Activated CD8-positive, alpha-beta memory T cell treated with anti-CD3 and anti-CD28 coated beads for 1 hour (primary cell): ENCODE data around the gene ABCA2.

Experiments
- DNase-seq, 2 donors: peaks; one replicate each; pipeline ENCODE4 v3.0.0-alpha.2; 2020; ENCODE audit warnings: low read depth in 1 of 2; ENCODE audit errors: extremely low read depth in 1 of 2

The ABCA2 gene

GRCh38 chr9:136968333-136969127 lies 59.5 kb downstream of the ABCA2 start:
- DNase-seq, result no peak

- DNase-seq, result no peak
These were observed 62.1 kb downstream of the ABCA2 start for GRCh38 chr9:136965771-136966484.

GRCh38 chr9:136964833-136965422 lies 63.1 kb downstream of the ABCA2 start:
- DNase-seq, result no peak

GRCh38 chr9:136964171-136964689 lies 63.8 kb downstream of the ABCA2 start:
- no peak for DNase-seq

- DNase-seq, result no peak
These were observed 64.3 kb downstream of the ABCA2 start for GRCh38 chr9:136963751-136964150.

- DNase-seq, result no peak
These were observed 64.7 kb downstream of the ABCA2 start for GRCh38 chr9:136963341-136963740.

GRCh38 chr9:136962701-136963248 lies 65.3 kb downstream of the ABCA2 start:
- no peak for DNase-seq

GRCh38 chr9:136962163-136962562 lies 65.9 kb downstream of the ABCA2 start:
- no peak for DNase-seq

- no peak for DNase-seq
These were observed 66.6 kb downstream of the ABCA2 start for GRCh38 chr9:136961279-136962065.

GRCh38 chr9:136960938-136961275 lies 67.1 kb downstream of the ABCA2 start:
- DNase-seq, result no peak

GRCh38 chr9:136960212-136960937 lies 67.7 kb downstream of the ABCA2 start:
- DNase-seq, result no peak

GRCh38 chr9:136958898-136959850 lies 68.9 kb downstream of the ABCA2 start:
- no peak for DNase-seq

- no peak for DNase-seq
These were observed 69.6 kb downstream of the ABCA2 start for GRCh38 chr9:136958473-136958872.

GRCh38 chr9:136957901-136958300 lies 70.1 kb downstream of the ABCA2 start:
- DNase-seq, result no peak

- DNase-seq, result no peak
These were observed 70.6 kb downstream of the ABCA2 start for GRCh38 chr9:136957461-136957860.
